ENCODE measurements around the gene UBN1.
A peak's percentile ranks its signal among the peaks of the same experiment; 100 is the strongest.

Gene UBN1, protein sequence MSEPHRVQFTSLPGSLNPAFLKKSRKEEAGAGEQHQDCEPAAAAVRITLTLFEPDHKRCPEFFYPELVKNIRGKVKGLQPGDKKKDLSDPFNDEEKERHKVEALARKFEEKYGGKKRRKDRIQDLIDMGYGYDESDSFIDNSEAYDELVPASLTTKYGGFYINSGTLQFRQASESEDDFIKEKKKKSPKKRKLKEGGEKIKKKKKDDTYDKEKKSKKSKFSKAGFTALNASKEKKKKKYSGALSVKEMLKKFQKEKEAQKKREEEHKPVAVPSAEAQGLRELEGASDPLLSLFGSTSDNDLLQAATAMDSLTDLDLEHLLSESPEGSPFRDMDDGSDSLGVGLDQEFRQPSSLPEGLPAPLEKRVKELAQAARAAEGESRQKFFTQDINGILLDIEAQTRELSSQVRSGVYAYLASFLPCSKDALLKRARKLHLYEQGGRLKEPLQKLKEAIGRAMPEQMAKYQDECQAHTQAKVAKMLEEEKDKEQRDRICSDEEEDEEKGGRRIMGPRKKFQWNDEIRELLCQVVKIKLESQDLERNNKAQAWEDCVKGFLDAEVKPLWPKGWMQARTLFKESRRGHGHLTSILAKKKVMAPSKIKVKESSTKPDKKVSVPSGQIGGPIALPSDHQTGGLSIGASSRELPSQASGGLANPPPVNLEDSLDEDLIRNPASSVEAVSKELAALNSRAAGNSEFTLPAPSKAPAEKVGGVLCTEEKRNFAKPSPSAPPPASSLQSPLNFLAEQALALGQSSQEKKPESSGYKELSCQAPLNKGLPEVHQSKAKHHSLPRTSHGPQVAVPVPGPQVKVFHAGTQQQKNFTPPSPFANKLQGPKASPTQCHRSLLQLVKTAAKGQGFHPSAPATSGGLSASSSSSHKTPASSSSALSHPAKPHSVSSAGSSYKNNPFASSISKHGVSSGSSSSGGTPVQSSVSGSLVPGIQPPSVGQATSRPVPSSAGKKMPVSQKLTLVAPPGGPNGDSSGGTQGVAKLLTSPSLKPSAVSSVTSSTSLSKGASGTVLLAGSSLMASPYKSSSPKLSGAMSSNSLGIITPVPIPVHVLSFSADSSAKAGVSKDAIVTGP (N-terminal part only)

DNA sequence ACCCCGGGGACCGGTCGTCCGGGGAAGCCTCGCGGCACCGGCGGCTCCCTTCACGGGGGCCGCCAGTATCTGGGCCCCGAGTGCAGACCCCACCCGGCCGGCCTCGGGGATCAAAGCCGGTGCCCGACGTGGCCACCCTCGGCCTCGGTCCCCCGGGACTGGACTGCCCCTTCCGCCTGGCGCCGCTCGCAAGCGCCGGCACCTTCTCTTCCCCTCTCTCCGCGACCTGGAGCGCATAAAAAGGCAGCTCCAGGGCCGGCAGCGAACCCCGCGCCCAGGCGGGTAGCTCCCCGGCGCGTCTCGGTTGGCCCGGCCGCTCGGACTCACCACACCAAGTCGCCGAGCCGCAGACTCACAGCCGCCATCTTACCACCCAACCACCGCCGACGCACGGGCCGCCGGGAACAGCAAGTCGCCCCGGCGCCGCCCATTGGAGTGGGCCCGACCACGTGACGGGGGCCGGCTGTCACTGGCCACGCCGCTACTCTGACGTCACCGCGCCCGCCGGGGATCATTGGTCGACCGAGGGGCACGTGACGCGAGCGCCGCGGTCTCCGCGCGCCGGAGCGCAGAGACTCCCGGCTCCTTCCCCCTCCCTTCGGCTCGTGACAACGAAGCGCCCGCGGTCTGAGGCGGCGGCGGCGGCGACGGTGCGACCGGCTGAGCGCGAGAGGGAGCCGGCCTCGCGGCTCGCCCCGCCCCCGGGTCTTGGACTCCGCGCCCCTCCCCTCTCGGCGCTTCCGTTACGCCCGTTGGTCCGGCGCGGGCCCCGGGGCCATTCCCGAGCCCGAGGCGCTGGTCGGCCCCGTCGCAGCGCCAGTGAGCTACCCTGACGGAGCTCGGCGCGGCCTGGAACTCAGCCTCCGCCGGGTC is at the start of gene UBN1, which contains the start of gene GLYR1:
TSS of gene UBN1 (plus strand) at position 581 of the 873 bp plus-strand sequence. CDS start 5,437 bp downstream, outside the sequence.
TSS of gene GLYR1 (minus strand) at position 388 of the 873 bp plus-strand sequence. CDS start at position 365, 23 bp downstream.
- peak; percentile 87 for DNase-seq

DNA sequence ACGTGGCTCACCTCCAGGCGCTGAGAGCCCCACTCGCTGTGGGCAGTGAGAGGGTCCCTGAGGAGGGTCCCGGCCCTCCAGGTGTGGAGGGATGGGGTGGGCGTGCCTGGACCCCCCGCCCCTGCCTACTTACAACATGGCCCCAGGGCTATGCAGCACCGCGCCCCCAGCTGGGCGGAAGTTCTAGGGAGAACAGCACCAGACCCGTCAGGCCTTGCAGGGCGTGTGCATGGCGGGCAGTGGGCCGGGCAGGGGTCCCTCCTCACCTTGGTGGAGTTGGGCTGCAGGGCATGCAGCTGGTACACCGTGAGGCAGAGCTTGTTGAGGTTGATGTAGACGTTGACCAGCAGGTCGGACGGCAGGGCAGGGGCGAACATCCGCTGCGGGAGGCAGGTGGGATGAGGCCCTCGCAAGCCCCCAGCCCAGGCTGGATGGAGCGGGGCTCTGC is 49.5 kb upstream of the UBN1 start:
- DNase-seq, result no peak

DNA sequence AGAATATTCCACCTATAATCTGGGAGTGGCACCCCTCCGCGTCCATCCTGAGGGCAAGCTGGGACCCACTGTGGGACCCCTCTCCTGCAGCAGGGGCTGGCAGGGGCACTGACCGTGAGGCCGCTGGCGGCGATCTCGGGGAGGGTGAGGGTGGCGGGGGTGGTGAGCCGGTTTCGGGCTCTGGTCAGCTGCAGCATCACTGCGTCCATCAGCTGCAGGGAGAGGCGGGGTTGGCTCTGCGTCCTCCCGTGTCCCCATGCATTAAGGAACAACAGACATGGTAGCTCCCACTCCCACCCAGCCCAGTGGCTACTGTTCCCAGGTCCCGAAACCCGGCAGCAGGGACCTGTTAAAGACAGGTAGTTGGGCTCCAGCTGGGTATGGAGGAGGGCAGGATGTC is 48.8 kb upstream of the UBN1 start:
- DNase-seq, result no peak

DNA sequence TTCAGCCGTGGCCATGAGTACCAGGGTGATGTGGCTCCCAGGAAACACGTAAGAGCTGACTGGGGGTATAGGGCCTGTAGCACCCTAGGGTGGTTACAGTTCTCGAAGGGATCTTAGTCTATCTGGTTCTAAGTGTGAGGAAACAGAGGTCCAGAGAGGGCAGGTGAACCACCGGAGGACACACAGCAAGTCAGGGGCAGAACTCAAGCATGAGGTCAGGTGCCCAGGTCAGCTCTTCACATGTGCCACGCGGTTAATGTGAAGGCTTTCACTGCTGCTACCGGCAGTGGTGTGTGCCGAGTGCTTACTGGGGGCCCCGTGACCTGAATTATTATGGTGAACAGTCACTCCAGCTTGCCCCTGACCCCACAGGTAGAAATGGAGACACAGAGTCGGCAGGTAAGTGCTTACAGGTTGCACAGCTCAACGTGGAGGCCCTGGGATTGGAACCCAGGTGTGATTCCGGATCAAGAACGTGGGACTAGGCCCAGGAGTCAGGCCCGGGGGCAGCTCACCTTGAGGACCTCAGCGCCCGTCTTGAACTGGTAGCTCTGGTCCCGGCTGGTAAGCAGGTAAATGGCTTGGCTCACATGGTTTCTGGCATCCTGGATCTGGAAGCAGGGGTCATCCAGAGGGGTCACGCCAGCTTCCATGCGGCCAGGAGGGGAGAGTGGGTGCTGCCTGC is 48.0 kb upstream of the UBN1 start:
- no peak for DNase-seq

DNA sequence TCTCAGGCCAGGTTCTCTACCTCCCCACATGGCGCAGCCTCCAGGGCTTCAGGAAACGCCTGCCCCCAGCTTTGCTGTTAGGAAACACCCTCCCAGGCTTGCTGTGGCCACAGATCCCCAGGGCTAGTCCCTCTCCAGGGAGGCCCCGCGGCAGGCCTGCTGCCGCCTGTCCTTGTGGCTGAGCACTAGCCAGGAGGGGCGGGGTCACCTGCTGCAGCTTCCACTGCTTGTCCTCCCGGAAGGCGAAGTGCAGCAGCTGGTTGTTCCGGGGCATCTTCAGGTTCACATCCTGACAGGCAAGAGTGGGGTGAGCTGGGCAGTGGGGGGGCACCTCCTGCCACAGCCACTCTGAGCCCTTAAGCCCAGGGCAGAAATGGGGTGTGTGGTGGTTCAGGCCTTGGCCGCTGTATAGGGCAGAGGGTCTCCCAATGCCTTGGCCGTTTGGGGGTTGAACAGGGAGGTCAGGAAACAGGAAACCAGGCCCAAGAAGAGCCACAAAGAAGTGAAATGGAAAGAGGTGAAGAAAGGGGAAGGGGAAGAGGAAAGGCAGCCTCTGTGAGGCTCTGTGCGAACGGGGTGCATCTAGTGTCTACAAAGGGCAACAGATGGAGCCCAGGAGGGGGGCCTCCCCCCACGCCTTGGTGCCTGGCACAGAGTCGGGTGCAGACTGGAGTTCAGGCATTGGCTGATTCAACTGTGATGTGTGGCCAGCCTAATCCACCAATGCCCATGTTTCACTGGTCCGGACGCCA is 46.8 kb upstream of the UBN1 start:
- peak; percentile 35 for DNase-seq

DNA sequence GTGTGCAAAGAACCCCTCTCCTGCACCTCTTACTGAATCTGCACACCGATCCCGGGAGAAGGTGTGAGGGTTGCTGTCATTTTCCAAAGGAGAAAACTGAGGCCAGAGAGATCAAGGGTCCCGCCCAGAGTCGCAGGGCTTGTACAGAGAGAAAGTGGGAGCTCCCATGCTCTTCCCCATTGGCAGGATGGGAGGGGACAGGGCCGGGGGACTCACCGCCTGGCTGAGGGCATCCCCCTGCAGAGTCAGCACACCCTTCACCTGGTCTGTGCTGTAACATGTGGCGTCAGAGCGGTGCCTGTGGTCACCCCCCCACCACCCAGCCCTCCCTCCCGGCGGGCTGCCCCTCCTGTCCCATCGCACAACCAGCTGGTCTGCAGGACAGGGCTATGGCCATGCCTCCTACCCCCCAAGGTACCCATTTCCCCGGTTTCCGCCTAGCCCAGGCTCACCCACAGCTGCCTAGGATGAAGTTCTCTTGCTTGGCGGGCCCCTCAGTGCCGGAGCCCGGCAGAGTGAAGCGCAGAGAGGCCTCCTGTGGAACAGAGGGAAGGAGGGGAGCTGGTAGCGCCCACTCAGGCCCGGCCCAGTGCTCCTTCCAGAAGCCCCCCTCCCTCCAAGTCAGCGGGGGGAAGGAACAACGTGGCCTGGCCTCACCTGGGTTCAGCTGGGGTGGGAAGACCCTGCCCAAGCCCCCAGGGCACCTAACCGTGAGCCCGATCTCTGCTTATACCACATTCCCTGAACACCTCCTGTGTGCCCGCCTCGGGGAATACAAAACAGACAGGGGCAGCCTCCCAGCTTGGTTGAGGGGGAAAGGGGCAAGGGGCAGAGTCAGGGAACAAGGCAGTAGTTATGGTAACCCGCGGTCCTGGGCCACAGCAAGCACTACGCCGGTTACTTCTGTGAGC is 46.0 kb upstream of the UBN1 start:
- DNase-seq, result no peak

DNA sequence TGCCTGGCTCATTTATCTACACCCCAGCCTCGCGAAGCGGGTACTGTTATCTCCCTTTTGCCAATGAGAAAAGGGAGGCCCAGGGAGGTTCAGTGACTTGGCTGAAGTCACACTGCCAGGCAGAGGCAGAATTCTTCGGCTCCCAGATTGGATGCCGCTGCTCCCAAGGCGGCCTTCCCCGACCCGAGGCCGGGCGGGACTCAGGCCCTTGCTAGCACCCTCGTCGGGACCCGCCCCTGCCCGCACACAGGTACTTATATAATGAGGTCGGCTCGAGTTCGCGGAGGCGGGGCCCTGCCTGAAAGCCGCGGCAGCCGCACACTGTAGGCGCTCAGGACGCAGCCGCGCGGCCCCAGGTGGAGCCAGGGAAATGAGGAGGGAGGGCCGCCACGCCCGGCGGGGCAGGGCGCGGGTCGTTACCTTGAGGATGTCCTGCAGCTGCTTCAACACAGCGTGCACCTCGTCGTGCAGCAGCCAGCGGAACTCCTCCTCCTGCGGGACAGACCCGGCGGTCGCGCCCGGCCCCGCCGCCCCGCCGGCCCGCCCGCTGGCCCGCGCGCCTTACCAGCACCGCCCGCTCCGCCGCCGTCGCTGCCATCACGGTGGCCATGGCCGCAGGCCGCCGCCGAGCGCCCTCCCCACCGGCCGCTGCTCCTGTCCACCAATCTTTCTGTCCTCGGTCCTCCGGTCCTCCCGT is 45.2 kb upstream of the UBN1 start, which contains the start of gene ROGDI:
TSS of gene ROGDI (minus strand) at position 672 of the 697 bp plus-strand sequence. CDS start at position 610, 62 bp downstream.
- DNase-seq, result peak; percentile 11

DNA sequence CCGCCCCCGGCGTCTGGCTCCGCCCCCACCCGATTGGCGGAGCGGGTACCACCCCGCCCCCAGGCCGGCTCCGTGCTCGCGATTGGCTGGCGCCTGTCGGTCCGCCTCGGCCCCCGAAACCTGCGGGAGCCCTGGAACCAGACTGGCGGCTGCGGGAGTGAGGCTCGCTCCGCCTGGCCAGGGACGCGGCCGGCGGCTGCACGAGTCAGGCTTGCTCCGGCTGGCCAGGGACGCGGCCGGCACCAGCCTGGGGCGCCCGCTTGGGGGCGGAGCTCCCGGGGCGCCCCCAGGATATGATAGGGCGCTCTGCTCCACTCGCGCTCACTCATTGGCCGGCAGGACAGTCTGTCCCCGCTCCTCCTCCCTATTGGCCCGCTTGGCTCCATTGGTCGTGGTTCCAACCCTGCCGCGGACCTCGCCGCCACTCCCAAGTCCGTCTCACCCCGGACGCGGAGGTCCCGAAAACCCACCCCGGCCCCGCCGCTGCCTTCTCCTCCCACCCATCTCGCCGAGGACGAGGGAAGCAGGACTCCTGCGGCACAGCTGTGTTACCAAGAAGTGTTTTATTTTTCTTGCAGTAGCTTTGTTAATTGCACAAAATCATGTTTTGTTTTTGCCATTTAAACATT is 44.5 kb upstream of the UBN1 start:
- DNase-seq, result peak; percentile 84

DNA sequence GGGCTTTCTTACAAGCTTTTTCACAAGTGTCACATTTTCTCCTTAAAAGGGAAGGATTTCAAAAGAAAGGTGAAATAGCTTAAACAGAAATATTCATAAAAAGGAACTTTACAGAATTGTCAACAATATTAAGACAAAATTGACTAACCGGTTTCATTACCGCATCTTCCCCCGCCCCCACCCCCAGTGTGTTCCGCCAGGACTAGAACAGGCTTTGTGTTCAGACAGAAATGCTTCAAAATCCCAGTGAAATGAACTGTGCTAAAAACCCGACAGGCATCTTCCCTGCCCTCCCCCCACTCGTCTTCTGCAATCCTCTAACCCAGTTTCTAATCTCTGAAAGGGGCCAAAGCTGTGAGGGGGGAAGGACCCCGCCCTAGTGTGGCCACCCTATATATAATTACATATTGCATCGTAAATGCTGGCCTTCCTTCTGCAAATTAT is 43.9 kb upstream of the UBN1 start:
- DNase-seq, result no peak

DNA sequence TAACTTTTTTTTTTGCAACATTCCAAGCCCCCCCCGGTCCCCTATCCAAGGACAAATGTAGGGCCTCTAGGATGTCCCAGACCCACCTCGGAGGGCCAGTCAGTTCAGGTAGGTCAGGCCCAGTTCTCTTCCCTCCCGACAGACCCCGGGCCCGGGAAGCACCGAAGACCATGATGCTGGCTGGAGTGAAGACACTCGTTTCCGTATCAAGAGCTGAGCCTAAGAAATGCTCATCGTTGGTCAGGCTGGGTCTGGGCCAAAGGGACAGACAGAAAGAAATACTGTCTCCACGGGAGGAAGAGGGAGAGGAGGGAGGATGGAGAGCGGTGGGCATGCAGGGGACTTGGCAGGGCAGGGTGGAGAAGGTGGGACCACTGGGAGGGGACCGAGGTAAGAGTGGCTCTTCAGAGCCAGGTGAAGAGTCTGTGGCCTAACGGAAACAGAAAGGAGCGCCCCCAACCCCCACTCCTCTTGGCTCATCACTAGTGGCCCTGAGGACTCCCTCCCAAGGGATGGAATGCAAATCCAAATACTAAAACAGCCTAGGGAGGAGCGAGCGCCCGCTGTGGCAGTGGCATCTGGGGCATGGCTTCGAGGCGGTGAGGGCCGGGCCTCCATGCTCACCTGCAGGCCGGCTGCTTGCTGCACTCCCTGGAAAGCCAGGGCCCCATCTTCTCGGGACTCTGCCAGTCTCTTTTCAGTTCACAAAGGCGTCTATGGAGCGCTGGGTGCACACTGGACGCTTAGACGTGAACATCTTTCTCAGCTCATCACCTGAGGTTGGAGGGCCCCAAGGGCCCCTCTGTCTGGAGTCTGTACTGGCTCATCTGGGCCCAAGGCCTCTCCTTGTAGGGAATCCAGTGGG is 43.2 kb upstream of the UBN1 start:
- no peak for DNase-seq

DNA sequence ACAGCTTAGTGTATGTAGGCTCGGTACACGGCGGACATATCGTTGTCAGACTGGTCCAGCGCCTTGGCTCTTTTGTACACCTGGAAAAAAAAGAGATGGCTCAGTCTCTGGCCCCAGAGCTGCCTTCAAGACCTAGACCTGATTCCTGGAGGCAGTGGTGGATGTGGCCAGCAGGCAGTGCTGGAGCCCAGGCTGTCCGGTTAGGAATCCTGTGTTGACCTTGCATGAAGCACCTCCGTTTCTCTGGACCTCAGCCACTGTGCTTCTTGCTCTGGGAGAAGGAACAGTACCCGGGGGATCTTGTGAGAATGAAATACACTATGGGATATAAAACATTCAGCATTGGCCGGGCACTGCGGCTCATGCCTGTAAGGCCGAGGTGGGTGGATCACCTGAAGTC is 42.0 kb upstream of the UBN1 start:
- no peak for DNase-seq

DNA sequence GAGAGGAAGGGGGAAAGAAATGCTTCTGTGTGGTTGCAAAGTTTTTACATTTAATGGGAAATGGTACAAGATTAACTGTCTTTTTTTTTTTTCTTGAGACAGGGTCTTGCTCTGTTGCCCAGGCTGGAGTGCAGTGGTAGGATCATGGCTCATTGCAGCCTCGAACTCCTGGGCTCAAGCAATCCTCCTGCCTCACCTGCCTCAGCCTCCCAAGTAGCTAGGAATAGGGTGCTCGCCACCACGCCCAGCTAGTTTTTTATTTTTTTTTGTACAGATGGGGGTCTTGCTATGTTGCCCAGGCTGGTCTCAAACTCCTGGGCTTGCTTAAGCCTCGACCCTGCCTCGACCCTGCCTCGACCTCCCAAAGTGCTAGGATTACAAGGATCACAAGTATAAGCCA is 41.0 kb upstream of the UBN1 start:
- no peak for DNase-seq

DNA sequence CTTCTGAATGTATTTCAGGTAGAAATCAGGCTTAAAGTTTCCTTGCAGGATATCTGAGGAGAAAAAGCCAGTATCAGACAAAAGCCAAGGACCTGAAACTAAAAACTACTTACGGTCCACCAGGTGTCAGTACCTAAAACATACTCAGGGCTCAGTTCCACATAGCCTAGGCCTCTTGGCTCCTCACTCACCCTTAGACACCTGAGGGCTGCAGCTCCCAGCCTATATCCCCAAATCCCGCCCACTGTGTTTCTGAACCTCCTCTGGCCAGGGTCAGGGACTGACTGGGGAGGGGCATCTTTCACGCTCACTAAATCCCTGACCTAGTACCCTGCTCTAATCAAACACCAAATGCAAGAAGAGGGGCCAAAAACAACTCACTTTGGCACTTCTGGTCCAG is 36.0 kb upstream of the UBN1 start:
- no peak for DNase-seq

DNA sequence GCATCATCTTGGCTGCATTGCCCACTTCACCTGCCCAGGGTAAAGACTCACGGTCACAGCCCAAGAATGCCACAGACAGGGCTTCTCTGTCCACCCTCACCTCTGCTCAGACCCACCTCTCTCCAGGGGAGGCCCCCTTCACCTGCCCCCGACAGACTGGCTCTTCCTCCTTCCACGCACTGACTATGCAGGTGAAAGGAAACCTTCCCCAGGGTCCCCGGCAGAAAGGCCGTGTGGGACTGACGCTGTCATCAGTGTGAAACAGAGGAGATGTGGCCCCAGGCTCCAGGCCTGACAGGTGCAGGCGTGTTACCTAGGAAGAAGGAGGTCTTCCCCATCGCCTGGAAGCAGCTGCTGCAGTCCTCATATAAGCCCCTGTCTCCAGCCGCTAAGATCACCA is 35.5 kb upstream of the UBN1 start:
- no peak for DNase-seq

DNA sequence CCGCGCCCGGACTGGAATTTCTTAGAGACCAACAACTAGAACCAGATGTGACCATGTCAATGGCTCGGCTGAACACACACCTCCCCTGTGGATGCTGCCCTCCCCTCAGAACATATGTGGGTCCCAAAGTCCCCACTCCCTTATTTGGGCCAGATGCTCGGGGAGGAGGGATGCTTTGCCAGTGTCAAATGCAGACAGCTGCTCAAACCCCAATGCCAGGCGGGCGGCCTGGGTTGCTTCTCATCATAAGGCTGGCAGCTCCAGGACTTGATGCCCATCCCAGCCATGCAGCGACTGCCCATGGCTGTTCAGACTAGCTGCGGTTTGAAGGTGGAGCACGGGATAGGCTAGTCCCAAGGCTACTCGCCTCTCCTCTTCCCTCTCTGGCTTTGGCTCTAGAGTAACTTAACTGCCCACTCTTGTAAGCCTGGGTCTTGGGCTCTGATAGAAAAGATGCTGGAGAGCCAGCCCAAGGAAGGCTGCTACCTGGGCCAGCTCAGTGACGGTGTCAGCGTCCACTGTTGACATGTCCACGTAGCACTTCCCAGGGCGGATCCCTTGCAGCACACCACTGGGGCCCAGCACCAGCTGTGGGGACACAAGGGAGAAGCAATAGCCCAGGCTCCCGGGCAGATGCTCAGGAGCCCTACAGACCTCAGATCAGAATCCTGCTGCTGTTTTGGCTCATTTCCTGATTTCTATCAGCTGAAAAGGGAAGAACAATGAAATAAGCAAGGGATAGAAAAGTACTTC is 33.9 kb upstream of the UBN1 start:
- DNase-seq, result no peak

DNA sequence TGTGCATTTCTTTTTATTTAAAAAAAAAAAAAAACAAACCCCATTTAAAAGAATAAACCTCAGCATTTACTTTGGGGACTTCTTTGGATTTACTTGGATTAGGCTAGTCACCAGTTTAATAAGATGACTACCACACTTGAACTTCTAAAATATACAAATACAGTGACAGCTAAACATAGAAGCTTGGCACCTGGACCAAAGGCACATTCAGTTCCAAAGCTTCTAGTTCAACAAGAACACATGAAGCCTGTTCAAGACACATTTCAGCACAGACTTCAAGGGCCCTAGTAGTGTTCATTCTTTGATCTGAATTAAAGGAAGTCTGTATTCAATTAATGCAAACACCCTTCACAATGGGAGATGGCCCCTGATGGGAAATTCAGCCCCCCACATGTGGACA is 33.2 kb upstream of the UBN1 start:
- no peak for DNase-seq

Measured in NCI-H1694 treated with DMSO at 0.1 percent for 48 hours (cell line).